ENCODE measurements around the gene PRKCSH. TPM values are rescaled to one million over a fixed set of nuclear protein-coding genes. Genes with fewer than 3 reads are reported as not detected.
A peak's percentile ranks its signal among the peaks of the same experiment; 100 is the strongest.

Gene PRKCSH
- total RNA-seq, 1 donor from 2014 or later: 208 TPM

GRCh38 chr19:11480715-11481533 lies 45.5 kb downstream of the PRKCSH start, which contains the start of gene ELAVL3:
Gene ELAVL3, minus strand, starts transcription at chr19:11481046. Its CDS starts 438 bp downstream, at chr19:11480608.
- no peak for DNase-seq (ENCODE audit: low spot score in 2 of 2)
- Histone ChIP-seq H3K4me1 (peaks cover 3 to 9% of the 10 kb centered on the region in 2 donors), H3K9me3 (no peaks in the 10 kb centered on the region), H3K27me3 (peaks cover 24% of the 10 kb centered on the region), H3K4me3 (peak within 1 kb of the TSS in 1 of 2 donors; percentile 44), H3K27ac (no peak within 1 kb of the TSS), H3K36me3 (peaks cover 6 to 15% of the 10 kb centered on the region in 2 donors)
- no peak for TF ChIP-seq CTCF (IDR thresholded peaks at IDR 0.05)
- intact Hi-C loops (cut with DNase I): no loop called here

- TF ChIP-seq CTCF (IDR thresholded peaks at IDR 0.05): no peak
- peak; percentile 19 to 79 for DNase-seq (ENCODE audit: low spot score in 2 of 2)
- intact Hi-C loops (cut with DNase I): loop anchor here (1.0 to 2.0 kb wide), 2 partner anchors 107 to 188 kb away; partner anchors contain the start of gene SWSAP1
- H3K9me3 ChIP-seq: no peaks in the 10 kb centered on the region
- peaks cover 11 to 22% of the 10 kb centered on the region in 2 donors for H3K36me3 ChIP-seq
- H3K27me3 ChIP-seq: peaks cover 24% of the 10 kb centered on the region
- peaks cover 3 to 9% of the 10 kb centered on the region in 2 donors for H3K4me1 ChIP-seq
- H3K4me3 ChIP-seq: peak overlapping the region; percentile 34 to 44
- H3K27ac ChIP-seq: no peak overlapping the region
Measured at GRCh38 chr19:11481534-11482383, 46.3 kb downstream of the PRKCSH start.

- peaks cover 3 to 9% of the 10 kb centered on the region in 2 donors for H3K4me1 ChIP-seq
- no peak overlapping the region for H3K27ac ChIP-seq
- no peaks in the 10 kb centered on the region for H3K9me3 ChIP-seq
- H3K27me3 ChIP-seq: peaks cover 24% of the 10 kb centered on the region
- H3K36me3 ChIP-seq: peaks cover 18 to 30% of the 10 kb centered on the region in 2 donors
- peak overlapping the region; percentile 34 to 44 for H3K4me3 ChIP-seq
- peak; percentile 84 to 96 (median 95) for TF ChIP-seq CTCF (IDR thresholded peaks at IDR 0.05)
- intact Hi-C loops (cut with DNase I): loop anchor here (1.0 to 2.0 kb wide), 2 partner anchors 108 to 189 kb away; partner anchors contain the start of gene SWSAP1
- DNase-seq (ENCODE audit: low spot score in 2 of 2): peak; percentile 49 to 87
Measured at GRCh38 chr19:11482384-11483050, 47.1 kb downstream of the PRKCSH start.

- no peak for DNase-seq (ENCODE audit: low spot score in 2 of 2)
- Histone ChIP-seq H3K4me3 (no peak overlapping the region), H3K9me3 (no peaks in the 10 kb centered on the region), H3K27ac (no peak overlapping the region), H3K27me3 (peaks cover 24% of the 10 kb centered on the region), H3K36me3 (peaks cover 21 to 31% of the 10 kb centered on the region in 2 donors), H3K4me1 (peaks cover 3 to 9% of the 10 kb centered on the region in 2 donors)
- no peak for TF ChIP-seq CTCF (IDR thresholded peaks at IDR 0.05)
- intact Hi-C loops (cut with DNase I): loop anchor here (2.0 kb wide), 1 partner anchor 109 kb away; the partner anchor contains the start of gene SWSAP1
Measured at GRCh38 chr19:11483366-11484111, 48.1 kb downstream of the PRKCSH start.

All from ascending aorta (tissue), 2 donors.